DND-41 (cell line): ENCODE data around the gene TNS1.

ENCODE experiments used
- ATAC-seq: fragments of 200-7000 bp; cut with Tn5 transposase; 3 replicates; pipeline ENCODE4 v1.9.1; 2021; ENCODE audit warnings: low read depth; ENCODE audit not compliant: insufficient read depth
- DNase-seq: peaks from one replicate; pipeline ENCODE4 v3.0.0-alpha.2; 2020
- H2AFZ ChIP-seq: 2 replicates; pipeline ENCODE4 v1.6.0; 2012; ENCODE audit warnings: low read depth, low read length
- H3K27ac ChIP-seq: 2 replicates; pipeline ENCODE4 v1.5.1; 2012; ENCODE audit warnings: low read length, inconsistent platforms
- H3K27me3 ChIP-seq: fragments of 200-600 bp; sonication (generic); 2 replicates; pipeline ENCODE4 v1.6.0; 2012; ENCODE audit warnings: low read length, mild to moderate bottlenecking, inconsistent platforms; ENCODE audit not compliant: insufficient read depth, poor library complexity
- H3K36me3 ChIP-seq: 2 replicates; pipeline ENCODE4 v1.5.1; 2012; ENCODE audit warnings: low read length, inconsistent platforms; ENCODE audit not compliant: insufficient read depth
- H3K4me1 ChIP-seq: 2 replicates; pipeline ENCODE4 v1.5.1; 2012; ENCODE audit warnings: mild to moderate bottlenecking, low read length; ENCODE audit not compliant: insufficient read depth
- H3K4me2 ChIP-seq: 2 replicates; pipeline ENCODE4 v1.6.0; 2012; ENCODE audit warnings: mild to moderate bottlenecking, moderate library complexity, low read length, inconsistent platforms; ENCODE audit not compliant: insufficient read depth
- H3K4me3 ChIP-seq, 2 experiments: fragments of 200-600 bp in 1 of 2; shearing (Covaris generic) in 1 of 2; 2 replicates each; pipeline ENCODE4 v1.5.1; 2012 to 2016; ENCODE audit warnings: inconsistent platforms in 2 of 2, low read length in 2 of 2, mild to moderate bottlenecking in 2 of 2, low read depth in 1 of 2, moderate library complexity in 1 of 2
- H3K79me2 ChIP-seq: 2 replicates; pipeline ENCODE4 v1.6.0; 2012; ENCODE audit warnings: low read length, inconsistent platforms; ENCODE audit not compliant: insufficient read depth
- H3K9ac ChIP-seq: 2 replicates; pipeline ENCODE4 v1.6.0; 2012; ENCODE audit warnings: low read depth, mild to moderate bottlenecking, inconsistent platforms, low read length, moderate library complexity
- H3K9me3 ChIP-seq: 2 replicates; pipeline ENCODE4 v1.5.1; 2012; ENCODE audit warnings: low read length, moderate library complexity, mild to moderate bottlenecking, inconsistent platforms; ENCODE audit not compliant: insufficient read depth, severe bottlenecking
- H4K20me1 ChIP-seq: 2 replicates; pipeline ENCODE4 v1.6.0; 2012; ENCODE audit warnings: low read length; ENCODE audit not compliant: insufficient read depth
- CTCF ChIP-seq: IDR thresholded peaks from 2 replicates; pipeline ENCODE4 v1.5.1; 2012; ENCODE audit warnings: borderline replicate concordance, low read length, moderate library complexity, mild to moderate bottlenecking; ENCODE audit not compliant: poor library complexity, severe bottlenecking; ENCODE audit errors: extremely low read depth
- EZH2 ChIP-seq: IDR thresholded peaks from 3 replicates; pipeline ENCODE4 v1.6.1; 2012; ENCODE audit warnings: borderline replicate concordance, low read depth, mild to moderate bottlenecking, moderate library complexity, low read length, inconsistent platforms; ENCODE audit not compliant: severe bottlenecking

Gene TNS1

GRCh38 chr2:217976301-217976700 is 26.5 kb downstream of the TNS1 start:
- Histone ChIP-seq H3K27me3 (peaks cover 8% of the 10 kb centered on the region), H3K79me2 (no peaks in the 10 kb centered on the region), H3K9me3 (no peaks in the 10 kb centered on the region), H3K4me1 (no peaks in the 10 kb centered on the region), H3K9ac (no peak overlapping the region), H3K36me3 (no peaks in the 10 kb centered on the region), H3K4me2 (no peak overlapping the region), H4K20me1 (no peaks in the 10 kb centered on the region; the same call in 1 of the 2 replicates), H3K4me3 (no peak overlapping the region), H2AFZ (no peak overlapping the region), H3K27ac (no peak overlapping the region)
- TF ChIP-seq EZH2: no peak
- no peak for TF ChIP-seq CTCF
- no peak for ATAC-seq
- no peak for DNase-seq

GRCh38 chr2:217975626-217976025 is 27.2 kb downstream of the TNS1 start:
- no peak overlapping the region for H3K9ac ChIP-seq
- ATAC-seq (no peak), DNase-seq (no peak)
- H3K9me3 ChIP-seq: no peaks in the 10 kb centered on the region
- no peak overlapping the region for H3K4me2 ChIP-seq
- no peaks in the 10 kb centered on the region for H3K79me2 ChIP-seq
- H3K27me3 ChIP-seq: peaks cover 8% of the 10 kb centered on the region
- H3K4me1 ChIP-seq: no peaks in the 10 kb centered on the region
- H2AFZ ChIP-seq: no peak overlapping the region
- no peak overlapping the region for H3K27ac ChIP-seq
- TF ChIP-seq CTCF (no peak), EZH2 (no peak)
- H3K36me3 ChIP-seq: no peaks in the 10 kb centered on the region
- H4K20me1 ChIP-seq: no peaks in the 10 kb centered on the region; the same call in 1 of the 2 replicates
- H3K4me3 ChIP-seq: no peak overlapping the region

- Histone ChIP-seq H3K27me3 (peaks cover 8% of the 10 kb centered on the region), H2AFZ (no peak overlapping the region), H3K9me3 (no peaks in the 10 kb centered on the region), H3K4me1 (no peaks in the 10 kb centered on the region), H3K4me3 (no peak overlapping the region), H3K9ac (no peak overlapping the region), H3K36me3 (no peaks in the 10 kb centered on the region), H3K27ac (no peak overlapping the region), H3K4me2 (no peak overlapping the region), H3K79me2 (no peaks in the 10 kb centered on the region), H4K20me1 (no peaks in the 10 kb centered on the region; the same call in 1 of the 2 replicates)
- ATAC-seq (no peak), DNase-seq (no peak)
- TF ChIP-seq CTCF (no peak), EZH2 (no peak)
Observed at GRCh38 chr2:217974389-217975005, 28.3 kb downstream of the TNS1 start.
